HepG2 (cell line): ENCODE measurements around the gene PIP4K2B. TPM values are rescaled to one million over a fixed set of nuclear protein-coding genes. Genes with fewer than 3 reads are reported as not detected.

ENCODE experiments used
- ADNP ChIP-seq: sonication (generic); formaldehyde crosslinking; IDR thresholded peaks from 2 replicates; pipeline ENCODE4 v1.4.0; 2020; ENCODE audit warnings: missing genetic modification reagents
- DNMT3B ChIP-seq: conservative IDR thresholded peaks from 2 replicates; pipeline ENCODE4 v1.6.1; 2016; ENCODE audit warnings: missing biosample characterization, control low read depth
- FOSL2 ChIP-seq: sonication (generic); formaldehyde crosslinking; IDR thresholded peaks from 2 replicates; pipeline ENCODE4 v1.4.0; 2020; ENCODE audit warnings: missing genetic modification reagents
- GFI1 ChIP-seq: sonication (generic); formaldehyde crosslinking; IDR thresholded peaks from 2 replicates; pipeline ENCODE4 v1.5.0; 2020; ENCODE audit warnings: missing genetic modification reagents, mild to moderate bottlenecking, borderline replicate concordance
- HNF4A ChIP-seq: sonication (generic); formaldehyde crosslinking; IDR thresholded peaks from 2 replicates; pipeline ENCODE4 v1.4.0; 2020; ENCODE audit warnings: missing genetic modification reagents
- JARID2 ChIP-seq: sonication (generic); formaldehyde crosslinking; IDR thresholded peaks from 2 replicates; pipeline ENCODE4 v1.8.1; 2023; ENCODE audit warnings: missing genetic modification reagents, inconsistent platforms; ENCODE audit not compliant: insufficient replicate concordance
- KAT2B ChIP-seq: fragments of 150-350 bp; IDR thresholded peaks from 2 replicates; pipeline ENCODE4 v1.6.1; 2014; ENCODE audit warnings: low read depth, low read length, borderline replicate concordance
- KDM4B ChIP-seq: sonication (generic); formaldehyde crosslinking; IDR thresholded peaks from 2 replicates; pipeline ENCODE4 v1.4.0; 2020; ENCODE audit warnings: missing genetic modification reagents
- MAZ ChIP-seq, 2 experiments: sonication (generic) in 1 of 2; formaldehyde crosslinking in 1 of 2; IDR thresholded peaks; 2 replicates each; pipeline versions ENCODE4 v1.5.0 to v1.6.1; 2012 to 2020; ENCODE audit warnings: low read depth in 2 of 2, mild to moderate bottlenecking in 2 of 2, borderline replicate concordance in 1 of 2, improper control_type of control experiment in 1 of 2, low read length in 1 of 2, missing genetic modification reagents in 1 of 2, moderate library complexity in 1 of 2
- MEF2D ChIP-seq: sonication (generic); formaldehyde crosslinking; IDR thresholded peaks from 2 replicates; pipeline ENCODE4 v1.5.1; 2020; ENCODE audit warnings: mild to moderate bottlenecking, missing genetic modification reagents
- MIER3 ChIP-seq: IDR thresholded peaks from 2 replicates; pipeline ENCODE4 v1.6.1; 2016; ENCODE audit warnings: missing compliant biosample characterization, borderline replicate concordance
- TOE1 ChIP-seq: sonication (generic); formaldehyde crosslinking; IDR thresholded peaks from 2 replicates; pipeline ENCODE4 v1.4.0; 2020; ENCODE audit warnings: mild to moderate bottlenecking, missing genetic modification reagents
- XRCC5 ChIP-seq: fragments of 200-400 bp; formaldehyde crosslinking; optimal IDR thresholded peaks from 2 replicates; pipeline ENCODE3; 2017; ENCODE audit warnings: mild to moderate bottlenecking, low read length
- ZBTB7B ChIP-seq: sonication (generic); formaldehyde crosslinking; IDR thresholded peaks from 2 replicates; pipeline ENCODE4 v1.4.0; 2020; ENCODE audit warnings: missing genetic modification reagents
- ZNF17 ChIP-seq: sonication (generic); formaldehyde crosslinking; IDR thresholded peaks from 2 replicates; pipeline ENCODE4 v1.5.0; 2020; ENCODE audit warnings: mild to moderate bottlenecking, missing genetic modification reagents
- ZNF224 ChIP-seq: sonication (generic); formaldehyde crosslinking; IDR thresholded peaks from 2 replicates; pipeline ENCODE4 v1.5.0; 2020; ENCODE audit warnings: mild to moderate bottlenecking, missing genetic modification reagents
- ZNF225 ChIP-seq: sonication (generic); formaldehyde crosslinking; IDR thresholded peaks from 2 replicates; pipeline ENCODE4 v1.4.0; 2020; ENCODE audit warnings: mild to moderate bottlenecking, missing genetic modification reagents
- ZNF234 ChIP-seq: sonication (generic); formaldehyde crosslinking; conservative IDR thresholded peaks from 2 replicates; pipeline ENCODE4 v1.5.1; 2020; ENCODE audit warnings: mild to moderate bottlenecking, missing genetic modification reagents
- ZNF362 ChIP-seq: sonication (generic); formaldehyde crosslinking; IDR thresholded peaks from 2 replicates; pipeline ENCODE4 v1.4.0; 2020; ENCODE audit warnings: missing genetic modification reagents, mild to moderate bottlenecking, borderline replicate concordance
- ZNF552 ChIP-seq: sonication (generic); formaldehyde crosslinking; IDR thresholded peaks from 2 replicates; pipeline ENCODE4 v1.9.0; 2022; ENCODE audit warnings: missing genetic modification reagents, mild to moderate bottlenecking, borderline replicate concordance
- ZNF687 ChIP-seq: sonication (generic); formaldehyde crosslinking; IDR thresholded peaks from 2 replicates; pipeline ENCODE4 v1.5.1; 2020; ENCODE audit warnings: mild to moderate bottlenecking, missing genetic modification reagents, moderate library complexity
- ZNF782 ChIP-seq: sonication (generic); formaldehyde crosslinking; IDR thresholded peaks from 2 replicates; pipeline ENCODE4 v1.4.0; 2020; ENCODE audit warnings: missing genetic modification reagents, mild to moderate bottlenecking, borderline replicate concordance
- ZUFSP ChIP-seq: sonication (generic); formaldehyde crosslinking; IDR thresholded peaks from 2 replicates; pipeline ENCODE4 v1.9.0; 2021; ENCODE audit warnings: missing genetic modification reagents, mild to moderate bottlenecking, borderline replicate concordance
- polyA plus RNA-seq, 8 experiments: library from polyadenylated mRNA; depleted of rRNA in 3 of 8; stranded (reverse) in 7 of 8; unstranded in 1 of 8; fragments of >200 nt; fragmentation: Illumina TruSeq in 4 of 8; extraction: Trizol in 4 of 8; gene quantifications; 2 replicates each; pipeline versions ENCODE4 v1.2.1 to v1.2.3, GENCODE V29; 2011 to 2016; ENCODE audit warnings: low read depth in 4 of 8, missing spikeins in 1 of 8, mixed read lengths in 1 of 8; ENCODE audit not compliant: insufficient read depth in 1 of 8
- total RNA-seq, 5 experiments: library from RNA; depleted of rRNA; stranded (reverse); fragments of >200 nt; fragmentation: Illumina TruSeq; extraction: Trizol; gene quantifications; 2 replicates each; pipeline ENCODE4 v1.2.3, GENCODE V29; 2016; ENCODE audit warnings: low read depth in 1 of 5

Gene PIP4K2B
- total and polyA plus RNA-seq, 2 of the 13 experiments (the other 11 are each of a cell fraction or from before 2014, with no cell fraction given): 20.4 to 54.0 TPM

GRCh38 chr17:38751808-38752307 is 47.5 kb downstream of the PIP4K2B start (continued):
- TF ChIP-seq ZUFSP: no peak
- no peak; the same call in 1 of the 2 replicates for TF ChIP-seq ZNF234 (CRISPR knock-in tag)
- TF ChIP-seq ZNF224 (CRISPR knock-in tag): no peak
- TF ChIP-seq JARID2 (CRISPR knock-in tag): peak; percentile 25
- no peak for TF ChIP-seq MEF2D (CRISPR knock-in tag)
- TF ChIP-seq ZNF782 (CRISPR knock-in tag): peak; percentile 44
- TF ChIP-seq HNF4A (CRISPR knock-in tag): no peak
- TF ChIP-seq MAZ (IDR thresholded peaks at IDR 0.05; ENCODE audit: borderline replicate concordance, low read depth, low read length): peak; percentile 49; the same call in 1 of the 2 replicates
- peak; percentile 31; the same call in 1 of the 2 replicates for TF ChIP-seq MAZ (CRISPR knock-in tag; IDR thresholded peaks at IDR 0.05; ENCODE audit: low read depth)
- no peak for TF ChIP-seq DNMT3B (CRISPR knock-in tag)
- TF ChIP-seq FOSL2 (CRISPR knock-in tag): peak; percentile 57
- TF ChIP-seq ZNF552 (CRISPR knock-in tag): 0 out of 2 replicates have a peak, but pooled peaks have one; percentile 43
- no peak; the same call in 1 of the 2 replicates for TF ChIP-seq MIER3
- no peak for TF ChIP-seq ZNF17 (CRISPR knock-in tag)
- peak; percentile 75; the same call in 1 of the 2 replicates for TF ChIP-seq TOE1 (CRISPR knock-in tag)
- peak; percentile 98; the same call in 1 of the 2 replicates for TF ChIP-seq ZNF362 (CRISPR knock-in tag)
- TF ChIP-seq XRCC5: peak; percentile 89
- no peak for TF ChIP-seq KDM4B (CRISPR knock-in tag)
- TF ChIP-seq GFI1 (CRISPR knock-in tag): no peak; the same call in 1 of the 2 replicates
- TF ChIP-seq KAT2B: no peak
- no peak for TF ChIP-seq ZNF225 (CRISPR knock-in tag)
- TF ChIP-seq ZNF687 (CRISPR knock-in tag): peak; percentile 69; the same call in 1 of the 2 replicates
- no peak for TF ChIP-seq ADNP (CRISPR knock-in tag)
- peak; percentile 74; the same call in 1 of the 2 replicates for TF ChIP-seq ZBTB7B (CRISPR knock-in tag)
